GM23338 (cell line): ENCODE measurements around the gene PTBP3. TPM values are rescaled to one million over a fixed set of nuclear protein-coding genes. Genes with fewer than 3 reads are reported as not detected.
"Not testable (repeated sequence)": the region's sequence is repeated elsewhere in the genome, so short reads cannot be mapped to it uniquely, and the experiment has no call there.

Experiments used
- ATAC-seq: fragments of 200-7000 bp; cut with Tn5 transposase; 3 replicates; pipeline ENCODE4 v1.9.1; 2020
- DNase-seq: peaks from one replicate; pipeline ENCODE4 v3.0.0-alpha.2; 2015; ENCODE audit warnings: low spot score
- H2AFZ ChIP-seq: fragments of 200-600 bp; sonication (generic); 2 replicates; pipeline ENCODE4 v1.8.0; 2016; ENCODE audit warnings: antibody characterized with exemption, mild to moderate bottlenecking, moderate library complexity
- H3F3A ChIP-seq: fragments of 200-600 bp; sonication (generic); replicated peaks from 2 replicates; pipeline ENCODE4 v1.8.0; 2017; ENCODE audit warnings: antibody characterized with exemption, mixed run types, low read depth
- H3K27ac ChIP-seq: fragments of 200-600 bp; sonication (generic); 2 replicates; pipeline ENCODE4 v1.6.1; 2016; ENCODE audit warnings: low read depth
- H3K27me3 ChIP-seq: fragments of 200-600 bp; sonication (generic); 2 replicates; pipeline ENCODE4 v1.8.0; 2016; ENCODE audit warnings: mild to moderate bottlenecking, mixed run types, moderate library complexity; ENCODE audit not compliant: insufficient read depth
- H3K36me3 ChIP-seq: fragments of 200-600 bp; sonication (generic); 2 replicates; pipeline ENCODE4 v1.8.0; 2016; ENCODE audit warnings: mild to moderate bottlenecking; ENCODE audit not compliant: insufficient read depth
- H3K4me1 ChIP-seq: fragments of 200-600 bp; sonication (generic); 2 replicates; pipeline ENCODE4 v1.8.0; 2016; ENCODE audit warnings: mild to moderate bottlenecking, moderate library complexity; ENCODE audit not compliant: insufficient read depth
- H3K4me2 ChIP-seq: fragments of 200-600 bp; sonication (generic); 2 replicates; pipeline ENCODE4 v1.7.1; 2017; ENCODE audit warnings: mixed run types
- H3K4me3 ChIP-seq: fragments of 200-600 bp; sonication (generic); 2 replicates; pipeline ENCODE4 v1.6.1; 2016; ENCODE audit warnings: mixed run types
- H3K79me2 ChIP-seq: fragments of 200-600 bp; sonication (generic); replicated peaks from 2 replicates; pipeline ENCODE4 v1.8.0; 2017; ENCODE audit warnings: mild to moderate bottlenecking; ENCODE audit not compliant: insufficient read depth
- H3K9me2 ChIP-seq: fragments of 200-600 bp; sonication (generic); 2 replicates; pipeline ENCODE4 v1.8.0; 2017; ENCODE audit not compliant: insufficient read depth
- H4K20me1 ChIP-seq: fragments of 200-600 bp; sonication (generic); replicated peaks from 2 replicates; pipeline ENCODE4 v1.8.0; 2017; ENCODE audit warnings: mild to moderate bottlenecking; ENCODE audit not compliant: insufficient read depth
- H3K27ac Mint-ChIP-seq: 2 replicates; pipeline ENCODE4 v1.8.0; 2020; ENCODE audit warnings: inconsistent platforms, mild to moderate bottlenecking, moderate library complexity, mixed read lengths
- H3K27me3 Mint-ChIP-seq: 3 replicates; pipeline ENCODE4 v1.8.0; 2022; ENCODE audit warnings: low read depth, mild to moderate bottlenecking, moderate library complexity, mixed read lengths, inconsistent platforms; ENCODE audit not compliant: insufficient read depth, poor library complexity
- H3K36me3 Mint-ChIP-seq: 3 replicates; pipeline ENCODE4 v1.8.0; 2021; ENCODE audit warnings: low read depth, mild to moderate bottlenecking, inconsistent platforms, moderate library complexity, mixed read lengths
- H3K4me1 Mint-ChIP-seq: 3 replicates; pipeline ENCODE4 v1.8.0; 2020; ENCODE audit warnings: mild to moderate bottlenecking, inconsistent platforms, mixed read lengths
- H3K4me3 Mint-ChIP-seq: 3 replicates; pipeline ENCODE4 v1.8.0; 2021; ENCODE audit warnings: moderate library complexity, mild to moderate bottlenecking, inconsistent platforms, mixed read lengths
- H3K9me3 Mint-ChIP-seq: 3 replicates; pipeline ENCODE4 v1.8.0; 2020; ENCODE audit warnings: moderate library complexity, mild to moderate bottlenecking, inconsistent platforms, mixed read lengths
- CREB1 ChIP-seq: fragments of 250-450 bp; sonication (Bioruptor Pico); IDR thresholded peaks from 2 replicates; pipeline ENCODE4 v1.5.0; 2020; ENCODE audit warnings: low read depth, mild to moderate bottlenecking, moderate library complexity
- CTCF ChIP-seq, 2 experiments: fragments of 200-600 bp in 1 of 2; sonication (generic) in 1 of 2; conservative IDR thresholded peaks; 2 replicates each; pipeline versions ENCODE4 v1.5.1 to v1.6.1; 2016 to 2017; ENCODE audit warnings: antibody characterized with exemption in 2 of 2, low read depth in 2 of 2, mild to moderate bottlenecking in 2 of 2, moderate library complexity in 1 of 2
- EZH2 ChIP-seq: fragments of 200-600 bp; sonication (generic); IDR thresholded peaks from one replicate; pipeline ENCODE4 v1.8.0; 2017; ENCODE audit warnings: antibody characterized with exemption, mild to moderate bottlenecking, low read depth; ENCODE audit not compliant: unreplicated experiment
- JUNB ChIP-seq: IDR thresholded peaks from one replicate; pipeline ENCODE4 v1.6.1; 2016; ENCODE audit warnings: antibody characterized with exemption; ENCODE audit not compliant: unreplicated experiment
- STAT1 ChIP-seq: IDR thresholded peaks from one replicate; pipeline ENCODE4 v1.6.1; 2016; ENCODE audit warnings: antibody characterized with exemption; ENCODE audit not compliant: unreplicated experiment
- ZNF114 ChIP-seq: fragments of 250-450 bp; sonication (Bioruptor Pico); IDR thresholded peaks from 2 replicates; pipeline ENCODE4 v1.5.0; 2020; ENCODE audit warnings: mild to moderate bottlenecking, moderate library complexity
- ZNF462 ChIP-seq: fragments of 250-450 bp; sonication (Bioruptor Pico); IDR thresholded peaks from 2 replicates; pipeline ENCODE4 v1.5.0; 2020; ENCODE audit warnings: mild to moderate bottlenecking, moderate library complexity
- polyA plus RNA-seq: library from polyadenylated mRNA; unstranded; fragments of >200 nt; fragmentation: Nextera tagmentation; extraction: Ambion mirVana; gene quantifications from 2 replicates; pipeline ENCODE4 v1.2.1, GENCODE V29; 2016
- total RNA-seq: library from RNA; depleted of rRNA; stranded (reverse); fragments of >200 nt; shearing (Covaris generic); gene quantifications from 2 replicates; pipeline ENCODE4 v1.2.3, GENCODE V29; 2014
- TF ChIP-seq, protein P1 (sequence below): IDR thresholded peaks from 2 replicates; pipeline ENCODE4 v1.6.1; 2016; ENCODE audit warnings: antibody characterized with exemption

Gene PTBP3
- total and polyA plus RNA-seq, 2 experiments from 2014 or later = 20.0 to 92.9 TPM

DNA sequence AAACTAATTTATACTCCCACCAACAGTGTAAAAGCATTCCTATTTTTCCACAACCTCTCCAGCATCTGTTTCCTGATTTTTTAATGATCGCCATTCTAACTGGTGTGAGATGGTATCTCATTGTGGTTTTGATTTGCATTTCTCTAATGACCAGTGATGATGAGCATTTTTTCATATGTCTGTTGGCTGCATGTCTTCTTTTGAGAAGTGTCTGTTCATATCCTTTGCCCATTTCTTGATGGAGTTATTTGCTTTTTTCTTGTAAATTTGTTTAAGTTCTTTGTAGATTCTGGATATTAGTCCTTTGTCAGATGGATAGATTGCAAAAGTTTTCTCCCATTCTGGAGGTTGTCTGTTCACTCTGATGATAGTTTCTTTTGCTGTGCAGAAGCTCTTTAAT, 143.1 kb downstream of the PTBP3 start:
- H3K4me2 ChIP-seq, H3F3A ChIP-seq, H3K4me3 Mint-ChIP-seq, H3K27ac Mint-ChIP-seq, H4K20me1 ChIP-seq, DNase-seq, H3K27ac ChIP-seq, H3K27me3 ChIP-seq, H3K4me3 ChIP-seq, H3K9me3 Mint-ChIP-seq, H3K36me3 Mint-ChIP-seq, H3K36me3 ChIP-seq, H2AFZ ChIP-seq, ATAC-seq, H3K79me2 ChIP-seq, H3K27me3 Mint-ChIP-seq, H3K9me2 ChIP-seq: not testable (repeated sequence)
- H3K4me1 Mint-ChIP-seq = peaks cover 26% of the 10 kb centered on the region
- peaks cover 15% of the 10 kb centered on the region for H3K4me1 ChIP-seq

DNA sequence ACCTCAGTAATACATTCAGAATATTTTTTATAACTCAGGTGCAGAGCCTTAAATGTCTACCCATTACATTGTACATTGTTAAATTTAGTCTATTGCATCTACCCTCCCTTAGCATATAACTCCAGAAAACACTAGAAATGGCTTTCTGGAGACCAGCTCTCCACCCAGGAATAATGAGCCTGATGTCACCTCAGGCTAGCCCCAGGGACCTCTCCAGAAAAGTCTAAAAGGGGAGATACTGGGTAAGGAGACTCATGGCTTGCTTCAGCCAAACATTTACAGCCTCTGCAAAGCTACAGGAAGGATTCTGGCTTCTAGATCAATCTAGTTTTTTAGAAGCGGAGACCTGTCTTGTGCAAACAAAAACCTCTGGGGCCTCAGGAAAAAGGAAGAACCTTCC, 144.5 kb downstream of the PTBP3 start:
- H3K4me3 ChIP-seq = no peak overlapping the region
- H3K27me3 ChIP-seq = no peaks in the 10 kb centered on the region
- ATAC-seq (no peak), DNase-seq (no peak)
- H3K36me3 ChIP-seq = no peaks in the 10 kb centered on the region
- H3K4me1 ChIP-seq = peaks cover 8% of the 10 kb centered on the region
- no peaks in the 10 kb centered on the region for H3K36me3 Mint-ChIP-seq
- no peaks in the 10 kb centered on the region for H3K79me2 ChIP-seq
- H3F3A ChIP-seq = no peaks in the 10 kb centered on the region
- no peak overlapping the region for H3K4me2 ChIP-seq
- H3K4me3 Mint-ChIP-seq = no peak overlapping the region
- TF ChIP-seq CTCF (conservative IDR thresholded peaks at IDR 0.05; ENCODE audit: low read depth in 2 of 2) = no peak
- no peak for TF ChIP-seq JUNB
- TF ChIP-seq ZNF462 (CRISPR knock-in tag) = no peak
- TF ChIP-seq, protein P1, sequence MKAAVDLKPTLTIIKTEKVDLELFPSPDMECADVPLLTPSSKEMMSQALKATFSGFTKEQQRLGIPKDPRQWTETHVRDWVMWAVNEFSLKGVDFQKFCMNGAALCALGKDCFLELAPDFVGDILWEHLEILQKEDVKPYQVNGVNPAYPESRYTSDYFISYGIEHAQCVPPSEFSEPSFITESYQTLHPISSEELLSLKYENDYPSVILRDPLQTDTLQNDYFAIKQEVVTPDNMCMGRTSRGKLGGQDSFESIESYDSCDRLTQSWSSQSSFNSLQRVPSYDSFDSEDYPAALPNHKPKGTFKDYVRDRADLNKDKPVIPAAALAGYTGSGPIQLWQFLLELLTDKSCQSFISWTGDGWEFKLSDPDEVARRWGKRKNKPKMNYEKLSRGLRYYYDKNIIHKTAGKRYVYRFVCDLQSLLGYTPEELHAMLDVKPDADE = no peak
- no peak for TF ChIP-seq EZH2
- TF ChIP-seq ZNF114 (CRISPR knock-in tag) = no peak
- no peak for TF ChIP-seq CREB1 (CRISPR knock-in tag)
- no peak for TF ChIP-seq STAT1
- no peaks in the 10 kb centered on the region for H4K20me1 ChIP-seq
- H3K27ac ChIP-seq = no peak overlapping the region; the same call in 1 of the 2 replicates
- H3K9me3 Mint-ChIP-seq = no peaks in the 10 kb centered on the region; the same call in 2 of the 3 replicates
- H3K27me3 Mint-ChIP-seq = peaks cover 3% of the 10 kb centered on the region
- peaks cover 19% of the 10 kb centered on the region for H3K4me1 Mint-ChIP-seq
- H2AFZ ChIP-seq = peak overlapping the region; percentile 32; the same call in 1 of the 2 replicates
- H3K9me2 ChIP-seq = no peaks in the 10 kb centered on the region
- H3K27ac Mint-ChIP-seq = no peak overlapping the region
